Jurkat, Clone E6-1 (cell line): Measurements from ENCODE around the gene ZBTB2.
"Not testable (repeated sequence)": the region's sequence is repeated elsewhere in the genome, so short reads cannot be mapped to it uniquely, and the experiment has no call there.

Source experiments
- DNase-seq: peaks from one replicate; pipeline ENCODE4 v3.0.0-alpha.2; 2011; ENCODE audit warnings: low read depth, low spot score
- H3K4me3 ChIP-seq: 2 replicates; pipeline ENCODE4 v1.5.1; 2011; ENCODE audit warnings: mild to moderate bottlenecking, low read length, control low read depth, moderate library complexity

ZBTB2 gene

GRCh38 chr6:151408858-151409257 lies 17.5 kb upstream of the ZBTB2 start:
- H3K4me3 ChIP-seq: no peak overlapping the region

GRCh38 chr6:151403919-151404308 lies 12.6 kb upstream of the ZBTB2 start:
- no peak overlapping the region for H3K4me3 ChIP-seq
- DNase-seq: no peak

More at GRCh38 chr6:151408858-151409257, 17.5 kb upstream of the ZBTB2 start:
- DNase-seq: no peak

- no peak for DNase-seq
- no peak overlapping the region for H3K4me3 ChIP-seq
Measured at GRCh38 chr6:151402228-151402627, 10.9 kb upstream of the ZBTB2 start.

- H3K4me3 ChIP-seq: no peak overlapping the region
- DNase-seq: no peak
Measured at GRCh38 chr6:151400473-151400872, 9.1 kb upstream of the ZBTB2 start.

GRCh38 chr6:151399679-151400078 lies 8.3 kb upstream of the ZBTB2 start:
- DNase-seq: peak; percentile 23
- H3K4me3 ChIP-seq: no peak overlapping the region

- no peak for DNase-seq
- H3K4me3 ChIP-seq: no peak overlapping the region
Measured at GRCh38 chr6:151393410-151393809, 2.1 kb upstream of the ZBTB2 start.

- H3K4me3 ChIP-seq: peak overlapping the region; percentile 78
- no peak for DNase-seq
Measured at GRCh38 chr6:151392427-151392826, 1.1 kb upstream of the ZBTB2 start.

GRCh38 chr6:151390851-151391470 lies 398 bp downstream of the ZBTB2 start:
- H3K4me3 ChIP-seq: peak overlapping the region; percentile 78
- peak; percentile 63 for DNase-seq

- peak; percentile 97 for DNase-seq
- peak overlapping the region; percentile 78 for H3K4me3 ChIP-seq
Measured at GRCh38 chr6:151390276-151390850, 996 bp downstream of the ZBTB2 start.

- H3K4me3 ChIP-seq: peak overlapping the region; percentile 89
- no peak for DNase-seq
Measured at GRCh38 chr6:151389618-151390275, 1.6 kb downstream of the ZBTB2 start.

- peak overlapping the region; percentile 89 for H3K4me3 ChIP-seq
- peak; percentile 19 for DNase-seq
Measured at GRCh38 chr6:151388997-151389617, 2.3 kb downstream of the ZBTB2 start.

GRCh38 chr6:151388236-151388635 lies 3.1 kb downstream of the ZBTB2 start:
- H3K4me3 ChIP-seq: no peak overlapping the region
- DNase-seq: no peak

GRCh38 chr6:151387175-151387970 lies 4.0 kb downstream of the ZBTB2 start:
- DNase-seq: no peak

GRCh38 chr6:151385177-151385576 lies 6.2 kb downstream of the ZBTB2 start:
- no peak overlapping the region for H3K4me3 ChIP-seq
- no peak for DNase-seq

More at GRCh38 chr6:151387175-151387970, 4.0 kb downstream of the ZBTB2 start:
- no peak overlapping the region for H3K4me3 ChIP-seq

- no peak for DNase-seq
- H3K4me3 ChIP-seq: no peak overlapping the region
Measured at GRCh38 chr6:151384151-151384550, 7.2 kb downstream of the ZBTB2 start.

- DNase-seq, H3K4me3 ChIP-seq: not testable (repeated sequence)
Measured at GRCh38 chr6:151382631-151383030, 8.7 kb downstream of the ZBTB2 start.

GRCh38 chr6:151381722-151382121 lies 9.6 kb downstream of the ZBTB2 start:
- no peak overlapping the region for H3K4me3 ChIP-seq
- DNase-seq: no peak

- no peak overlapping the region for H3K4me3 ChIP-seq
- DNase-seq: no peak
Measured at GRCh38 chr6:151380848-151381205, 10.5 kb downstream of the ZBTB2 start.
